Transverse colon (tissue), 4 donors: ENCODE results near the gene NFILZ. TPM values are rescaled to one million over a fixed set of nuclear protein-coding genes. Genes with fewer than 3 reads are reported as not detected.

Experiments
- DNase-seq: peaks from one replicate; pipeline ENCODE4 v3.0.0-alpha.2; 2019
- H3K27ac ChIP-seq, 4 donors: fragments of 200-600 bp; sonication (generic); 2 replicates each; pipeline ENCODE4 v1.5.1; 2016 to 2018; ENCODE audit warnings: inconsistent platforms in 4 of 4
- H3K27me3 ChIP-seq: fragments of 200-600 bp; sonication (generic); 2 replicates; pipeline ENCODE4 v1.5.1; 2017; ENCODE audit warnings: inconsistent platforms
- H3K36me3 ChIP-seq, 4 donors: fragments of 200-600 bp; sonication (generic); 2 replicates each; pipeline ENCODE4 v1.5.1; 2017 to 2019; ENCODE audit warnings: inconsistent platforms in 4 of 4
- H3K4me1 ChIP-seq, 4 donors: fragments of 200-600 bp; sonication (generic); 2 replicates each; pipeline ENCODE4 v1.5.1; 2017 to 2020; ENCODE audit warnings: inconsistent platforms in 4 of 4
- H3K4me3 ChIP-seq, 4 donors: fragments of 200-600 bp; sonication (generic); 1 replicate in 1 of 4; 2 replicates in 3 of 4; pipeline versions ENCODE4 v1.5.1 to v1.6.1; 2017 to 2019; ENCODE audit warnings: inconsistent platforms in 4 of 4
- H3K9me3 ChIP-seq, 2 donors: fragments of 200-600 bp; sonication (generic); 2 replicates each; pipeline ENCODE4 v1.5.1; 2017 to 2019; ENCODE audit warnings: inconsistent platforms in 2 of 2
- CTCF ChIP-seq, 5 experiments: fragments of 200-600 bp in 3 of 5; fragments of 450-650 bp in 2 of 5; sonication (generic) in 3 of 5; IDR thresholded peaks; 1 replicate in 2 of 5; 2 replicates in 3 of 5; pipeline ENCODE4 v1.5.1; 2016 to 2017; ENCODE audit warnings: antibody characterized with exemption in 5 of 5, inconsistent platforms in 3 of 5, mild to moderate bottlenecking in 2 of 5, moderate library complexity in 1 of 5
- EP300 ChIP-seq: sonication (generic); formaldehyde crosslinking; IDR thresholded peaks from one replicate; pipeline ENCODE4 v1.6.1; 2017; ENCODE audit warnings: antibody characterized with exemption, low read depth
- POLR2A ChIP-seq: fragments of 450-650 bp; IDR thresholded peaks from one replicate; pipeline ENCODE4 v1.6.1; 2016; ENCODE audit warnings: antibody characterized with exemption, mild to moderate bottlenecking, moderate library complexity
- POLR2AphosphoS5 ChIP-seq, 3 donors: sonication (generic); formaldehyde crosslinking; IDR thresholded peaks; one replicate each; pipeline ENCODE4 v1.6.1; 2016; ENCODE audit warnings: antibody characterized with exemption in 3 of 3
- WGBS, 2 donors: methylation state at CpG; one replicate each; pipeline ENCODE4 v1.1.5; 2018; ENCODE audit warnings: low coverage in 1 of 2; 5-methylcytosine and 5-hydroxymethylcytosine counted together
- in situ Hi-C, 4 donors: fragments of 200-750 bp; cut with MboI; loops; one replicate each; pipeline versions ENCODE4 v1.15.0 to v1.15.1; 2017; ENCODE audit warnings: low sequenced_read_pairs in 3 of 4, low pct_ligation_motif_present in 1 of 4, low pct_unique_long_range_greater_than_20kb in 1 of 4
- intact Hi-C: fragments of 100-400 bp; cut with DNase I; formaldehyde crosslinking; loops from one replicate; pipeline ENCODE4 v1.15.1; 2023; ENCODE audit warnings: low total_unique reads
- total RNA-seq, 4 donors: library from RNA; depleted of rRNA; stranded (reverse); fragments of >200 nt; gene quantifications; one replicate each; pipeline ENCODE4 v1.1.0, GENCODE V29; 2016

The NFILZ gene
- total RNA-seq, 4 donors from 2014 or later, result not detected

DNA sequence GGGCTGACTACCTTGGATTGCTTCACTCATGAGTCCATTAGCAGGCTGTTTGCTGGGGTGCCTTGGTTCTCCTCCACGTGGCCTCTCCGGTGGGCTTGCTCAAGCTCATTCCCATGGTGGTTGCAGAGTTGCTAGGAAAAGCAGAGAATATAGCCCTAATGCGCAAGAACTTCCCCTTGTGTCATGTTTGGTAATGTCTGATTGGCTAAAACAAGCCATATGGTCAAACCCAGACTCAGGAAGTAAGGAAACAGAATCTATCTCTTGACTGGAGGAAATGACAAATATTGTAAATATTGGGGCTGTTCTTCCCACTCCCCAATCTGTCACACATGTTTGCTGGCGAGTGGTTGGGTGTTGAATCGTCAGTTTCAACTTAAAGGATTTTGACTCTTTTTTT is 12.1 kb downstream of the NFILZ start:
- WGBS, 2 donors, result 63 to 80% methylated on average over 2 to 5 of the region's 5 CpGs
- in situ Hi-C loops (no loop called here), intact Hi-C loops (loop anchor here (10.0 kb wide), 1 partner anchor 68 kb away; the partner anchor contains the start of gene MYO1F)
- Histone ChIP-seq H3K27me3 (no peaks in the 10 kb centered on the region), H3K4me3 (no peak overlapping the region), H3K27ac (no peak overlapping the region), H3K4me1 (peaks cover 0 to 20% (median 2%) of the 10 kb centered on the region in 4 donors), H3K36me3 (no peaks in the 10 kb centered on the region), H3K9me3 (no peaks in the 10 kb centered on the region)
- no peak for TF ChIP-seq POLR2A
- no peak for TF ChIP-seq POLR2AphosphoS5 (IDR thresholded peaks at IDR 0.05)
- no peak for TF ChIP-seq CTCF (IDR thresholded peaks at IDR 0.05)
- TF ChIP-seq EP300, result no peak
- no peak for DNase-seq

GRCh38 chr19:8643860-8644653 is 13.6 kb downstream of the NFILZ start:
- Histone ChIP-seq H3K9me3 (no peaks in the 10 kb centered on the region), H3K27ac (no peak overlapping the region), H3K4me1 (peaks cover 0 to 11% (median 0%) of the 10 kb centered on the region in 4 donors), H3K27me3 (peaks cover 7% of the 10 kb centered on the region), H3K4me3 (no peak overlapping the region), H3K36me3 (no peaks in the 10 kb centered on the region)
- 74 to 77% methylated on average over 5 to 7 of the region's 7 CpGs for WGBS, 2 donors
- DNase-seq, result no peak
- in situ Hi-C loops, result no loop called here
- TF ChIP-seq EP300, result no peak
- no peak for TF ChIP-seq POLR2A
- TF ChIP-seq POLR2AphosphoS5 (IDR thresholded peaks at IDR 0.05), result no peak
- no peak for TF ChIP-seq CTCF (IDR thresholded peaks at IDR 0.05)
- intact Hi-C loops, result loop anchor here (10.0 kb wide), 1 partner anchor 69 kb away; the partner anchor contains the start of gene MYO1F

DNA sequence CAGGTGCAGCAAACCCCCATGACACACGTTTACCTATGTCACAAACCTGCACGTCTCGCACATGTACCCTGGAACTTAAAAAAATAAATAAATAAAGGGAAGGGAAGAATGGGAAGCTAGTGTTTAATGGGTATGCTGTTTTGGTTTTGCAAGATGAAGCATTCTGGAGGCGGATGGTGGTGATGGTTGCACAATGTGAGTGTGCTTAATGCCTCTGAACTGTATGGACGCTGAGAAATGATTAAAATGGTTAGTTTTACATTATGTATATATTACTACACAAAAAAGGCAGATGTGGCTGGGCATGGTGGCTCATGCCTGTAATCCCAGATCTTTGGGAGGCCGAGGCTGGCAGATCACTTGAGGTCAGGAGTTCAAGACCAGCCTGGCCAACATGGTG is 17.8 kb downstream of the NFILZ start:
- H3K36me3 ChIP-seq, result no peaks in the 10 kb centered on the region
- intact Hi-C loops (loop anchor here (10.0 kb wide), 1 partner anchor 73 kb away; the partner anchor contains the start of gene MYO1F), in situ Hi-C loops (no loop called here)
- peaks cover 7% of the 10 kb centered on the region for H3K27me3 ChIP-seq
- H3K4me3 ChIP-seq, result no peak overlapping the region
- TF ChIP-seq EP300, result no peak
- TF ChIP-seq POLR2AphosphoS5 (IDR thresholded peaks at IDR 0.05), result no peak
- TF ChIP-seq CTCF (IDR thresholded peaks at IDR 0.05), result no peak
- no peak for TF ChIP-seq POLR2A
- WGBS, 2 donors, result 45 to 61% methylated on average over 5 to 6 of the region's 6 CpGs
- H3K27ac ChIP-seq, result no peak overlapping the region
- H3K9me3 ChIP-seq, result no peaks in the 10 kb centered on the region
- no peaks in the 10 kb centered on the region for H3K4me1 ChIP-seq
- DNase-seq, result no peak

DNA sequence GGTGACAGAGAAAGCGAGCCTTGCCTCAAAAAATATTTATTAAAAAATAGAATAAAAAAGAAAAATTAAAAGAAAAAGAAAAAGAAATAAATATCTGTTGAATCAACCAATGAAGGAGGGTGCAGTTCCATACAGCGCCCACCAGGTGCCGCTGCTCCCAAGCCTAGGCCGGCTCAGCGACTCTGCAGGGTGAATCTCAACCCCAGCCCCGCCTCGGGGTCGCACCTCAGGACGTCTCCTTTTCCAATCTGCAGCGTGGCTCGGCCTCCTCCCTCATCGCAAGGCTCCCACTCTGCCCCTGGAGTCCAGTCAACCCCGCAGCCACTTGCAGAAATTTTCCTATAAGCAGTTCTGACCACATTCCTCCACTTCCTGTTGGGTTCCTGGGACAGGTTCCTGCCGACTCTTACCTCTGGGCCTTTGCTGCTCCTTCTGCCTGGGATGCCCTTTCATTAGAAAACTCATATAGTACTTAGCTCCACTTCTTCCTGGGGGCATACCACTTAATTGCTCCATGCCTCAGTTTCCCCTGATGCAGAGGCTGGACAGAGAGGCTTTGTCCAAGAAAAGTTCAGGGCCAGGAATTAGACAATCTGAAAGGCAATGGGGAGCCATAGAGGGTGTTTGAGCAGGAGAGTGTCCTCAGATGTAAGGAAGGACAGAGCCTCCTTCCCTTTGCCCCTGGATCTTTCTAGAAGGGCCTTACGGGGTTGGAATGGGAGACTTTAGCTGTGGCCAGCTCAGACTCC is 24.3 kb downstream of the NFILZ start:
- peak overlapping the region in 3 of 4 donors; percentile 13 to 28 (median 18) for H3K4me3 ChIP-seq
- DNase-seq, result peak; percentile 50
- WGBS, 2 donors, result 0 to 6% methylated on average over 11 to 15 of the region's 15 CpGs
- H3K4me1 ChIP-seq, result peaks cover 0 to 9% (median 1%) of the 10 kb centered on the region in 4 donors
- no peak overlapping the region for H3K27ac ChIP-seq
- peaks cover 4% of the 10 kb centered on the region for H3K27me3 ChIP-seq
- in situ Hi-C loops, result loop anchor here (10.0 to 25.0 kb wide), 2 partner anchors 420 to 433 kb away; partner anchors contain the start of gene OR1M1 (in 3 of the 4)
- intact Hi-C loops, result loop anchor here (5.0 to 10.0 kb wide), 2 partner anchors 428 to 1590 kb away; partner anchors contain the start of gene ZNF557
- no peak for TF ChIP-seq POLR2AphosphoS5 (IDR thresholded peaks at IDR 0.05)
- TF ChIP-seq CTCF (IDR thresholded peaks at IDR 0.05), result peak; percentile 95 to 100 (median 99)
- no peaks in the 10 kb centered on the region for H3K36me3 ChIP-seq
- no peaks in the 10 kb centered on the region for H3K9me3 ChIP-seq
